Measurements from ENCODE around the gene EXOC4.

The EXOC4 gene

GRCh38 chr7:133941496-133941895, 688.6 kb downstream of the EXOC4 start:
- no peaks in the 10 kb centered on the region for H3K36me3 ChIP-seq (ENCODE audit: insufficient read depth, low read length)

GRCh38 chr7:133945497-133945896, 692.6 kb downstream of the EXOC4 start:
- no peaks in the 10 kb centered on the region for H3K27me3 ChIP-seq (ENCODE audit: insufficient read depth, low read length)
- no peak overlapping the region for H3K9ac ChIP-seq (ENCODE audit: low read depth, low read length)
- H3K4me3 ChIP-seq (ENCODE audit: low read length): no peak overlapping the region
- H3K36me3 ChIP-seq (ENCODE audit: insufficient read depth, low read length): no peaks in the 10 kb centered on the region
- H3K27ac ChIP-seq (ENCODE audit: low read depth, low read length): no peak overlapping the region
- peaks cover 12% of the 10 kb centered on the region for H3K4me1 ChIP-seq (ENCODE audit: insufficient read depth, low read length)
- H3K9me3 ChIP-seq (ENCODE audit: insufficient read depth, low read depth, low read length): no peaks in the 10 kb centered on the region
- 88% methylated on average over 5 of the region's 5 CpGs for WGBS

More at GRCh38 chr7:133941496-133941895, 688.6 kb downstream of the EXOC4 start:
- no peak overlapping the region for H3K27ac ChIP-seq (ENCODE audit: low read depth, low read length)
- 93% methylated on average over 2 of the region's 2 CpGs for WGBS
- no peaks in the 10 kb centered on the region for H3K27me3 ChIP-seq (ENCODE audit: insufficient read depth, low read length)
- no peaks in the 10 kb centered on the region for H3K9me3 ChIP-seq (ENCODE audit: insufficient read depth, low read depth, low read length)
- H3K9ac ChIP-seq (ENCODE audit: low read depth, low read length): no peak overlapping the region
- peaks cover 6% of the 10 kb centered on the region; the same call in 1 of the 2 replicates for H3K4me1 ChIP-seq (ENCODE audit: insufficient read depth, low read length)
- H3K4me3 ChIP-seq (ENCODE audit: low read length): no peak overlapping the region

GRCh38 chr7:133947458-133948254, 694.8 kb downstream of the EXOC4 start:
- H3K27ac ChIP-seq (ENCODE audit: low read depth, low read length): 0 out of 2 replicates have a peak overlapping the region, but pooled peaks have one; percentile 7

GRCh38 chr7:133948588-133948987, 695.7 kb downstream of the EXOC4 start:
- no peaks in the 10 kb centered on the region for H3K36me3 ChIP-seq (ENCODE audit: insufficient read depth, low read length)
- 93% methylated on average over 6 of the region's 6 CpGs for WGBS
- peaks cover 18% of the 10 kb centered on the region for H3K4me1 ChIP-seq (ENCODE audit: insufficient read depth, low read length)
- no peak overlapping the region for H3K9ac ChIP-seq (ENCODE audit: low read depth, low read length)
- H3K27me3 ChIP-seq (ENCODE audit: insufficient read depth, low read length): no peaks in the 10 kb centered on the region
- no peak overlapping the region for H3K27ac ChIP-seq (ENCODE audit: low read depth, low read length)
- H3K4me3 ChIP-seq (ENCODE audit: low read length): no peak overlapping the region
- H3K9me3 ChIP-seq (ENCODE audit: insufficient read depth, low read depth, low read length): no peaks in the 10 kb centered on the region

More at GRCh38 chr7:133947458-133948254, 694.8 kb downstream of the EXOC4 start:
- H3K9ac ChIP-seq (ENCODE audit: low read depth, low read length): no peak overlapping the region
- peaks cover 18% of the 10 kb centered on the region for H3K4me1 ChIP-seq (ENCODE audit: insufficient read depth, low read length)
- no peaks in the 10 kb centered on the region for H3K9me3 ChIP-seq (ENCODE audit: insufficient read depth, low read depth, low read length)
- 88% methylated on average over 6 of the region's 6 CpGs for WGBS
- no peaks in the 10 kb centered on the region for H3K36me3 ChIP-seq (ENCODE audit: insufficient read depth, low read length)
- no peak overlapping the region for H3K4me3 ChIP-seq (ENCODE audit: low read length)
- H3K27me3 ChIP-seq (ENCODE audit: insufficient read depth, low read length): no peaks in the 10 kb centered on the region

- 46% methylated on average over 4 of the region's 4 CpGs for WGBS
- peaks cover 17% of the 10 kb centered on the region for H3K9me3 ChIP-seq (ENCODE audit: insufficient read depth, low read depth, low read length)
- no peak overlapping the region for H3K4me3 ChIP-seq (ENCODE audit: low read length)
- H3K4me1 ChIP-seq (ENCODE audit: insufficient read depth, low read length): peaks cover 18% of the 10 kb centered on the region
- H3K27me3 ChIP-seq (ENCODE audit: insufficient read depth, low read length): no peaks in the 10 kb centered on the region
- no peaks in the 10 kb centered on the region for H3K36me3 ChIP-seq (ENCODE audit: insufficient read depth, low read length)
- no peak overlapping the region for H3K27ac ChIP-seq (ENCODE audit: low read depth, low read length)
- no peak overlapping the region for H3K9ac ChIP-seq (ENCODE audit: low read depth, low read length)
Measured at GRCh38 chr7:133950855-133951254, 698.0 kb downstream of the EXOC4 start.

GRCh38 chr7:133955208-133955607, 702.3 kb downstream of the EXOC4 start:
- no peak overlapping the region for H3K9ac ChIP-seq (ENCODE audit: low read depth, low read length)
- H3K4me1 ChIP-seq (ENCODE audit: insufficient read depth, low read length): peaks cover 6% of the 10 kb centered on the region; the same call in 1 of the 2 replicates
- H3K4me3 ChIP-seq (ENCODE audit: low read length): no peak overlapping the region
- no peaks in the 10 kb centered on the region for H3K36me3 ChIP-seq (ENCODE audit: insufficient read depth, low read length)
- no peak overlapping the region for H3K27ac ChIP-seq (ENCODE audit: low read depth, low read length)
- 89% methylated on average over 2 of the region's 2 CpGs for WGBS
- H3K27me3 ChIP-seq (ENCODE audit: insufficient read depth, low read length): no peaks in the 10 kb centered on the region
- H3K9me3 ChIP-seq (ENCODE audit: insufficient read depth, low read depth, low read length): peaks cover 17% of the 10 kb centered on the region

- H3K27ac ChIP-seq (ENCODE audit: low read depth, low read length): no peak overlapping the region
- H3K4me1 ChIP-seq (ENCODE audit: insufficient read depth, low read length): no peaks in the 10 kb centered on the region
- H3K9ac ChIP-seq (ENCODE audit: low read depth, low read length): no peak overlapping the region
- 95% methylated on average over 2 of the region's 2 CpGs for WGBS
- H3K36me3 ChIP-seq (ENCODE audit: insufficient read depth, low read length): no peaks in the 10 kb centered on the region
- peaks cover 17% of the 10 kb centered on the region for H3K9me3 ChIP-seq (ENCODE audit: insufficient read depth, low read depth, low read length)
- no peaks in the 10 kb centered on the region for H3K27me3 ChIP-seq (ENCODE audit: insufficient read depth, low read length)
- H3K4me3 ChIP-seq (ENCODE audit: low read length): no peak overlapping the region
Measured at GRCh38 chr7:133957845-133958244, 705.0 kb downstream of the EXOC4 start.

- Histone ChIP-seq H3K36me3 (ENCODE audit: insufficient read depth, low read length) (no peaks in the 10 kb centered on the region), H3K4me3 (ENCODE audit: low read length) (no peak overlapping the region), H3K27ac (ENCODE audit: low read depth, low read length) (no peak overlapping the region), H3K4me1 (ENCODE audit: insufficient read depth, low read length) (no peaks in the 10 kb centered on the region), H3K9ac (ENCODE audit: low read depth, low read length) (no peak overlapping the region), H3K9me3 (ENCODE audit: insufficient read depth, low read depth, low read length) (peaks cover 17% of the 10 kb centered on the region), H3K27me3 (ENCODE audit: insufficient read depth, low read length) (no peaks in the 10 kb centered on the region)
- 95% methylated on average over 1 of the region's 1 CpG for WGBS
Measured at GRCh38 chr7:133958822-133959221, 705.9 kb downstream of the EXOC4 start.

GRCh38 chr7:133959505-133959904, 706.6 kb downstream of the EXOC4 start:
- Histone ChIP-seq H3K4me1 (ENCODE audit: insufficient read depth, low read length) (no peaks in the 10 kb centered on the region), H3K9ac (ENCODE audit: low read depth, low read length) (no peak overlapping the region), H3K27me3 (ENCODE audit: insufficient read depth, low read length) (no peaks in the 10 kb centered on the region), H3K27ac (ENCODE audit: low read depth, low read length) (no peak overlapping the region), H3K36me3 (ENCODE audit: insufficient read depth, low read length) (no peaks in the 10 kb centered on the region), H3K4me3 (ENCODE audit: low read length) (no peak overlapping the region), H3K9me3 (ENCODE audit: insufficient read depth, low read depth, low read length) (peaks cover 11% of the 10 kb centered on the region)
- WGBS: 76% methylated on average over 2 of the region's 2 CpGs

GRCh38 chr7:133961724-133962123, 708.8 kb downstream of the EXOC4 start:
- Histone ChIP-seq H3K4me3 (ENCODE audit: low read length) (no peak overlapping the region), H3K4me1 (ENCODE audit: insufficient read depth, low read length) (no peaks in the 10 kb centered on the region), H3K9me3 (ENCODE audit: insufficient read depth, low read depth, low read length) (no peaks in the 10 kb centered on the region), H3K9ac (ENCODE audit: low read depth, low read length) (no peak overlapping the region), H3K36me3 (ENCODE audit: insufficient read depth, low read length) (no peaks in the 10 kb centered on the region), H3K27me3 (ENCODE audit: insufficient read depth, low read length) (no peaks in the 10 kb centered on the region), H3K27ac (ENCODE audit: low read depth, low read length) (no peak overlapping the region)
- 93% methylated on average over 3 of the region's 3 CpGs for WGBS

GRCh38 chr7:133962646-133963045, 709.8 kb downstream of the EXOC4 start:
- Histone ChIP-seq H3K9ac (ENCODE audit: low read depth, low read length) (no peak overlapping the region), H3K9me3 (ENCODE audit: insufficient read depth, low read depth, low read length) (no peaks in the 10 kb centered on the region), H3K36me3 (ENCODE audit: insufficient read depth, low read length) (no peaks in the 10 kb centered on the region), H3K27ac (ENCODE audit: low read depth, low read length) (no peak overlapping the region), H3K4me1 (ENCODE audit: insufficient read depth, low read length) (no peaks in the 10 kb centered on the region), H3K27me3 (ENCODE audit: insufficient read depth, low read length) (no peaks in the 10 kb centered on the region), H3K4me3 (ENCODE audit: low read length) (no peak overlapping the region)
- 95% methylated on average over 4 of the region's 4 CpGs for WGBS
